ENCODE measurements around the gene AGPAT4.

- TF ChIP-seq CTCF (conservative IDR thresholded peaks at IDR 0.05; ENCODE audit: low read depth, low read length) (no peak), EZH2 (IDR thresholded peaks at IDR 0.05; ENCODE audit: borderline replicate concordance, low read depth, low read length, poor library complexity, severe bottlenecking) (no peak)
Observed at GRCh38 chr6:161161889-161162624, 111.8 kb downstream of the AGPAT4 start.

Measured in A673 (cell line).